Mesenchymal stem cell (in vitro differentiated cells and primary cell): ENCODE results near the gene LACTB.
"Not testable (repeated sequence)": the region's sequence is repeated elsewhere in the genome, so short reads cannot be mapped to it uniquely, and the experiment has no call there.

ENCODE experiments used
- DNase-seq: peaks from one replicate; pipeline ENCODE4 v3.0.0-alpha.2; 2013
- H2AFZ ChIP-seq: one replicate; pipeline ENCODE4 v1.6.1; 2013; ENCODE audit warnings: low read depth, mild to moderate bottlenecking, control low read depth, inconsistent platforms, low read length, moderate library complexity
- H2AK5ac ChIP-seq: 2 replicates; pipeline ENCODE4 v1.6.1; 2013; ENCODE audit warnings: low read length, moderate library complexity, mild to moderate bottlenecking, inconsistent platforms; ENCODE audit not compliant: severe bottlenecking
- H2BK120ac ChIP-seq: one replicate; pipeline ENCODE4 v1.6.1; 2013; ENCODE audit warnings: low read depth, mild to moderate bottlenecking, inconsistent platforms, low read length, moderate library complexity
- H2BK12ac ChIP-seq, 2 experiments: one replicate each; pipeline ENCODE4 v1.6.1; 2013; ENCODE audit warnings: inconsistent platforms in 2 of 2, low read length in 2 of 2, mild to moderate bottlenecking in 2 of 2, moderate library complexity in 2 of 2, control low read depth in 1 of 2
- H2BK15ac ChIP-seq: one replicate; pipeline ENCODE4 v1.6.1; 2013; ENCODE audit warnings: mild to moderate bottlenecking, low read depth, inconsistent platforms; ENCODE audit not compliant: poor library complexity, severe bottlenecking
- H2BK5ac ChIP-seq: 2 replicates; pipeline ENCODE4 v1.6.1; 2013; ENCODE audit warnings: low read depth, mild to moderate bottlenecking, low read length, control low read depth, inconsistent platforms; ENCODE audit not compliant: poor library complexity, severe bottlenecking
- H3K14ac ChIP-seq, 2 experiments: one replicate each; pipeline ENCODE4 v1.6.1; 2013; ENCODE audit warnings: inconsistent platforms in 2 of 2, low read length in 2 of 2, control low read depth in 1 of 2, mild to moderate bottlenecking in 1 of 2, moderate library complexity in 1 of 2
- H3K18ac ChIP-seq, 2 experiments: one replicate each; pipeline ENCODE4 v1.6.1; 2013; ENCODE audit warnings: inconsistent platforms in 2 of 2, low read length in 2 of 2, control low read depth in 1 of 2, low read depth in 1 of 2, mild to moderate bottlenecking in 1 of 2
- H3K23ac ChIP-seq, 2 experiments: one replicate each; pipeline ENCODE4 v1.6.1; 2013; ENCODE audit warnings: inconsistent platforms in 2 of 2, low read length in 2 of 2, mild to moderate bottlenecking in 2 of 2, moderate library complexity in 2 of 2, control low read depth in 1 of 2
- H3K27ac ChIP-seq: 2 replicates; pipeline ENCODE4 v1.5.1; 2013; ENCODE audit warnings: mild to moderate bottlenecking, moderate library complexity, low read length, control low read depth, inconsistent platforms; ENCODE audit not compliant: poor library complexity, severe bottlenecking
- H3K27me3 ChIP-seq, 2 experiments: 2 replicates each; pipeline versions ENCODE4 v1.6.1 to v1.7.0; 2013; ENCODE audit warnings: low read length in 2 of 2, mild to moderate bottlenecking in 2 of 2, moderate library complexity in 2 of 2, control low read depth in 1 of 2, inconsistent platforms in 1 of 2; ENCODE audit not compliant: control insufficient read depth in 1 of 2, insufficient read depth in 1 of 2
- H3K36me3 ChIP-seq, 2 experiments: 2 replicates each; pipeline versions ENCODE4 v1.6.1 to v1.7.0; 2013; ENCODE audit warnings: low read length in 2 of 2, control low read depth in 1 of 2, inconsistent platforms in 1 of 2, low read depth in 1 of 2, mild to moderate bottlenecking in 1 of 2; ENCODE audit not compliant: insufficient read depth in 2 of 2, control insufficient read depth in 1 of 2
- H3K4ac ChIP-seq, 2 experiments: one replicate each; pipeline ENCODE4 v1.6.1; 2013; ENCODE audit warnings: inconsistent platforms in 2 of 2, low read length in 2 of 2, mild to moderate bottlenecking in 2 of 2, moderate library complexity in 2 of 2, control low read depth in 1 of 2, low read depth in 1 of 2
- H3K4me1 ChIP-seq: 2 replicates; pipeline ENCODE4 v1.6.1; 2013; ENCODE audit warnings: low read depth, low read length, control low read depth; ENCODE audit not compliant: control insufficient read depth, insufficient read depth
- H3K4me2 ChIP-seq: 2 replicates; pipeline ENCODE4 v1.6.1; 2013; ENCODE audit warnings: low read length, mild to moderate bottlenecking, inconsistent platforms; ENCODE audit not compliant: poor library complexity, severe bottlenecking
- H3K4me3 ChIP-seq, 2 experiments: 2 replicates each; pipeline versions ENCODE4 v1.5.1 to v1.7.0; 2013; ENCODE audit warnings: low read length in 2 of 2, mild to moderate bottlenecking in 2 of 2, control low read depth in 1 of 2, low read depth in 1 of 2; ENCODE audit not compliant: insufficient read depth in 1 of 2
- H3K79me1 ChIP-seq: replicated peaks from 2 replicates; pipeline ENCODE4 v1.6.1; 2013; ENCODE audit warnings: mild to moderate bottlenecking, control low read depth, low read length, inconsistent platforms; ENCODE audit not compliant: poor library complexity, severe bottlenecking
- H3K9ac ChIP-seq: 2 replicates; pipeline ENCODE4 v1.7.0; 2013; ENCODE audit warnings: mild to moderate bottlenecking, low read length, moderate library complexity
- H3K9me3 ChIP-seq: 2 replicates; pipeline ENCODE4 v1.7.0; 2013; ENCODE audit warnings: mild to moderate bottlenecking, low read length; ENCODE audit not compliant: control insufficient read depth
- H4K8ac ChIP-seq: one replicate; pipeline ENCODE4 v1.6.1; 2013; ENCODE audit warnings: inconsistent platforms, mild to moderate bottlenecking, low read length, moderate library complexity
- H4K91ac ChIP-seq: one replicate; pipeline ENCODE4 v1.6.1; 2013; ENCODE audit warnings: mild to moderate bottlenecking, low read length, inconsistent platforms
- WGBS: methylation state at CpG from one replicate; pipeline ENCODE4 v1.1.7; 2013; ENCODE audit warnings: mixed read lengths; 5-methylcytosine and 5-hydroxymethylcytosine counted together

The LACTB gene

GRCh38 chr15:63104727-63105126, 16.9 kb upstream of the LACTB start:
- H4K8ac ChIP-seq: no peak overlapping the region
- no peaks in the 10 kb centered on the region for H3K36me3 ChIP-seq
- no peak overlapping the region for H3K14ac ChIP-seq
- no peaks in the 10 kb centered on the region for H3K9me3 ChIP-seq
- H3K27me3 ChIP-seq: no peaks in the 10 kb centered on the region
- H3K4me1 ChIP-seq: peaks cover 7% of the 10 kb centered on the region
- no peak overlapping the region for H2BK120ac ChIP-seq
- H3K9ac ChIP-seq: no peak overlapping the region
- no peak overlapping the region for H3K27ac ChIP-seq
- no peak overlapping the region for H3K18ac ChIP-seq
- DNase-seq: peak; percentile 77
- peak overlapping the region; percentile 31 for H2AK5ac ChIP-seq
- no peak overlapping the region for H2BK12ac ChIP-seq
- H4K91ac ChIP-seq: no peak overlapping the region
- H2AFZ ChIP-seq: no peak overlapping the region
- no peaks in the 10 kb centered on the region for H3K79me1 ChIP-seq
- no peak overlapping the region for H2BK15ac ChIP-seq
- H3K4ac ChIP-seq: no peak overlapping the region
- H3K23ac ChIP-seq: no peak overlapping the region
- no peak overlapping the region for H3K4me2 ChIP-seq
- 74% methylated on average over 6 of the region's 7 CpGs for WGBS
- H3K4me3 ChIP-seq: no peak overlapping the region
- H2BK5ac ChIP-seq: no peak overlapping the region

GRCh38 chr15:63105354-63105753, 16.3 kb upstream of the LACTB start:
- H2AFZ ChIP-seq, H2BK120ac ChIP-seq, H2BK15ac ChIP-seq, H3K18ac ChIP-seq, H4K8ac ChIP-seq, H3K4me1 ChIP-seq, H3K4me3 ChIP-seq, H2BK12ac ChIP-seq, H3K9ac ChIP-seq, H3K9me3 ChIP-seq, H3K79me1 ChIP-seq, H3K23ac ChIP-seq, H3K36me3 ChIP-seq, H3K27me3 ChIP-seq, H3K27ac ChIP-seq, H3K14ac ChIP-seq, DNase-seq, H3K4ac ChIP-seq, H2AK5ac ChIP-seq, H3K4me2 ChIP-seq, H2BK5ac ChIP-seq, H4K91ac ChIP-seq: not testable (repeated sequence)
- 80% methylated on average over 7 of the region's 8 CpGs for WGBS

- Histone ChIP-seq H3K4me1 (peaks cover 8% of the 10 kb centered on the region), H3K18ac (no peak overlapping the region)
- 14% methylated on average over 9 of the region's 9 CpGs for WGBS
These were observed 13.6 kb upstream of the LACTB start for GRCh38 chr15:63107895-63108546.

GRCh38 chr15:63109498-63109897, 12.2 kb upstream of the LACTB start:
- Histone ChIP-seq H2BK5ac (no peak overlapping the region), H3K36me3 (no peaks in the 10 kb centered on the region), H3K9me3 (no peaks in the 10 kb centered on the region), H3K18ac (no peak overlapping the region), H2BK12ac (no peak overlapping the region), H3K9ac (no peak overlapping the region), H4K91ac (no peak overlapping the region), H3K79me1 (no peaks in the 10 kb centered on the region), H3K27me3 (no peaks in the 10 kb centered on the region), H3K23ac (no peak overlapping the region), H3K4me3 (no peak overlapping the region), H2AFZ (no peak overlapping the region), H3K14ac (no peak overlapping the region), H3K4me2 (no peak overlapping the region), H2BK15ac (no peak overlapping the region), H3K27ac (no peak overlapping the region), H2BK120ac (no peak overlapping the region), H2AK5ac (peak overlapping the region; percentile 25), H3K4me1 (peaks cover 15% of the 10 kb centered on the region), H3K4ac (no peak overlapping the region), H4K8ac (no peak overlapping the region)
- DNase-seq: no peak
- 99% methylated on average over 2 of the region's 2 CpGs for WGBS

More at GRCh38 chr15:63107895-63108546, 13.6 kb upstream of the LACTB start:
- Histone ChIP-seq H2BK15ac (no peak overlapping the region), H3K79me1 (no peaks in the 10 kb centered on the region), H2BK120ac (no peak overlapping the region), H3K4me2 (no peak overlapping the region), H2AK5ac (no peak overlapping the region), H4K8ac (no peak overlapping the region), H3K4ac (no peak overlapping the region), H3K27me3 (no peaks in the 10 kb centered on the region), H3K36me3 (no peaks in the 10 kb centered on the region), H3K14ac (no peak overlapping the region), H3K4me3 (no peak overlapping the region), H3K9ac (peak overlapping the region; percentile 41), H2AFZ (no peak overlapping the region), H2BK12ac (no peak overlapping the region), H3K27ac (peak overlapping the region; percentile 82), H3K9me3 (no peaks in the 10 kb centered on the region), H3K23ac (no peak overlapping the region), H4K91ac (no peak overlapping the region), H2BK5ac (no peak overlapping the region)
- peak; percentile 99 for DNase-seq
